ENCODE results near the gene LGALS13. TPM values are rescaled to one million over a fixed set of nuclear protein-coding genes. Genes with fewer than 3 reads are reported as not detected.
"Not testable (repeated sequence)": the region's sequence is repeated elsewhere in the genome, so short reads cannot be mapped to it uniquely, and the experiment has no call there.

Gene LGALS13
- total RNA-seq, 1 donor from 2014 or later = not detected

DNA sequence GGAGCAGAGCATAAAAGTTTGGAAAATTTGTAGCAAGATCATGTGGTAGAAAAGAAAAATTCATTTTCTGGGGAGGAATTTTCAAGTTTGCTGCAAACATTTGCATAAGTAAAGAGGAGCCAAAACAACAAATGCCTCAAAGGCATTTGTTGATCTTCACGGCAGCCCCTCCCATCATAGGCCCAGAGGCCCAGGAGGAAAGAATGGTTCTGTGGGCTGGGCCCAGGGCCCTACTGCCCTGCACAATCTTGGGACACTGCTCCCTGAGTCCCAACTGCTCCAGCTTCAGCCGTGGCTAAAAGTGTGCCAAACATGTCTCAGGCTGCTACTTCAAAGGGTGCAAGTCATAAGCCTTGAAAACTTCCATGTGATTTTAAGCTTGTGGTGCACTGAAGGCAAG lies 11.3 kb downstream of the LGALS13 start:
- DNase-seq (ENCODE audit: extremely low read depth, low read depth, low spot score) = no peak

DNA sequence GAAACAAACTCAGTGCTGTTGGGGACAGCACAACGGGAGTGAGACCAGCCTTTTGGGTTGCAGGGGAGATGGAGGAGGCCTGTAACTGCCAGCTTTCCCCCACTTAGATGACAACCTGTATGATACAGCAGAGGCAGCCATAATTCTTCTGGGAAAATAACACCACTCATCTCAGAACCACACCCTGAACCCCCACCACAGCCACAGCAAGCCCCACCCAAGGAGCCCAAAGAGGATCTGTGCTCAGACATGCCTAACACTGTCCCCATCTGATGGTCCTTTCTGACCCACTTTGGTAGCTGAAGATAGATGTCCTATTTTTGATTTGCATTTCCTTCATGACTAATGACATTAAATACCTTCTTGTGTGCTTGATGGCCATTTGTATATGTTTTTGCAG lies 15.4 kb downstream of the LGALS13 start:
- no peak for DNase-seq (ENCODE audit: extremely low read depth, low read depth, low spot score)

DNA sequence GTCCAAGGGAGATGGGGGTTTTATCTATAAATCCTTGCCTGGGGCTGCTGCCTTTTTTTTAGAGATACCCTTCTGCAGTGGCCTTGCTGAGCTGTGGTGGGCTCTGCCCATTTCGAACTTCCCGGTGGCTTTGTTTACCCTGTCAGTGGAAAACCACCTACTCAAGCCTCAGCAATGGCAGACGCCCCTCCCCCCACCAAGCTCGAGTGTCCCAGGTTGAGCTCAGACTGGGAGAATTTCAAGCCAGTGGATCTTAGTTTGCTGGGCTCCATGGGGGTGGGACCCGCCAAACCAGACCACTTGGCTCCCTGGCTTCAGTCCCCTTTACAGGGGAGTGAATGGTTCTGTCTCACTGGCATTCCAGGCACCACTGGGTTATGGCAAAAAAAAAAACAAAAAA lies 21.6 kb downstream of the LGALS13 start:
- DNase-seq (ENCODE audit: extremely low read depth, low read depth, low spot score) = no peak

DNA sequence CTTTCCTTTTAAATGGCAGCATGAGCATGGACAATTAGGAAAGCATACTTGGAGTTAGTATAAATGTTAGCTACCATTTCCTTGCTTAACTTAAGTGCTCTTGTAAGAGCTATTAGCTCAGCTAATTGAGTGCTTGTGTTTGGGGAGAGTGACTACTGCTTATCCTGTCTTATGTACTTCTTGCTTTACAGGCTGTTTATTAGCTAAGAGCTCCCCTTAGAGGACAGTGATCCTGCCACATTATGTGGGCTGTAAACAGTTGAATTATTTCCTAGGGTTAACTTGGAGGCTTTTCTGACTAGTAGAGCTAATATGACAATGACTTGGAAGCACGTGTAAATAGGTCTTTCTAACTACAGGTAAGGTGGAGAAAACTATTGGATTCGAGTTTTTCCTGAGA lies 25.3 kb downstream of the LGALS13 start:
- not testable (repeated sequence) for DNase-seq (ENCODE audit: extremely low read depth, low read depth, low spot score)

DNA sequence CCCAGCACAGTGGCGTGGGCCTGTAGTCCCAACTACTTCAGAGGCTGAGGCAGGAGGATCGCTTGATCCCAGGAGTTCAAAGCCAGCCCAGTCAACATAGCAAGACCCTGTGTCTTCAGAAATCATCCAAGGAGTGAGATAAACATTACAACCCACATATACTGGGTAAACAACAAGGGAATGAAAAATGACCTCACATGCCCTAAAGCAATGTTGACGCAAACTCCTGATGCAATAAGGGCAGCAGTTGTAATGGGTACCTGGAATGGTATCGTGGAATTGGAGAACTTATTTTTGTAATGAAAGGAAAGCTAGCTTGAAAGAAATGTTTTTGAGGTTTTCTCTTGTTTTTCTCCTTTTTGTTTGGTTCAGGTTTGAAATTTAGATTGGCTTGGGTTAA lies 28.9 kb downstream of the LGALS13 start:
- DNase-seq (ENCODE audit: extremely low read depth, low read depth, low spot score) = no peak

DNA sequence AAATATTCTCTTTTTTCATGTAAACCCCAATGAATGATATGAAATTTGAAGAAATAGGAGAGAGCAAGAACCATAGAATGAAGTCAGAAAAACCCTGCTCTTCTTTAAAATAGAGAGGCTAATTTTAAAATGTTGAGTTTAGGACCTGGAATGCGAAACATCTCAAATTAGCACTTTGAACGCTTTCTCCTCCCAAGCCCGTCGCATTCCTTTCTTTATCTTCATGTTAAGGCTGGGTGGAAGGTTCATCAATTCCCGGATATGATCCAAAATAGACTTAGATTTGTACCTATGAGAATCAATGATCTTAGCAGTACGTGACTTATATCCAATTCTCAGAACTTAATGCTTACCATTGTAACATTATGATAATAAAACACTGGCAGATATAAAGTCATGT lies 29.3 kb downstream of the LGALS13 start:
- no peak for DNase-seq (ENCODE audit: extremely low read depth, low read depth, low spot score)

- DNase-seq (ENCODE audit: extremely low read depth, low read depth, low spot score) = no peak
Observed at GRCh38 chr19:39637891-39638290, 35.6 kb downstream of the LGALS13 start.

DNA sequence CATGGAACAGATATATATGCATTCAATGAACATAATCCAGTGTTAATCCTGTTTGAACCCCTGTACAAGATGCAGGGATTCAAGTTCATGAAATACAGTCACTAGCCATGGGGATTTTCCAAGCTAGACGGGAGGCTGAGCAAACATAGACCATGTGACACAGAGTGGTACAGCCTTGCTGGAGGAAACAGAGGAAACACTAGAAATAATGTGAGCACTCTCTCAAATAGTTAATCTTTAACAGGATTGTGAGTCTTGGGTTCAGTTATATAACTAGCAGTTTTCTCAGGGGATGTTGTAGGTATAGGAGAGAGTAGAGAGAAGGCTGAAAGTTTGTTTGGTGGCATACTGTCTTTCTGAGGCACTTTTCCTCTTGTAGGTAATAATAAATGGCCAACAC lies 39.4 kb downstream of the LGALS13 start:
- no peak for DNase-seq (ENCODE audit: extremely low read depth, low read depth, low spot score)

DNA sequence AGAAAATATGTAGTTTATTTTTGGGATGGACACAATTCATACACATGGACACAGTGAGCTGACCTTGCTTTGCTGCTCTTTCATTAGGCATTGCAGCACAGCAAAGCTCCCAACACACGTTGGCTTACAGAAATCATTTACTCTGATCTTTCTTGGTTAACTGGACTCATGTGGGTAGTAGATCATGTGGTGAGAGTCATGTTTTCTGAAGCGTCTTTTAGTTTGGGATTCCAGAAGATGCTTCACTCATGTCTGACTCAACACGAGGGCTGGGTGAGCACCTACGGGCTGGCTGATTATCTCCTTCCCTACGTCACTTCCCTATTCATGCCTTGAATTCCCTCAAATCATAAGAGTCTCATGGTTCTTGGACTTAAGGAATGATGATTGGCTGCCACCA lies 41.3 kb downstream of the LGALS13 start:
- DNase-seq (ENCODE audit: extremely low read depth, low read depth, low spot score) = no peak

- DNase-seq (ENCODE audit: extremely low read depth, low read depth, low spot score) = peak; percentile 4
Observed at GRCh38 chr19:39645800-39646411, 43.6 kb downstream of the LGALS13 start.

DNA sequence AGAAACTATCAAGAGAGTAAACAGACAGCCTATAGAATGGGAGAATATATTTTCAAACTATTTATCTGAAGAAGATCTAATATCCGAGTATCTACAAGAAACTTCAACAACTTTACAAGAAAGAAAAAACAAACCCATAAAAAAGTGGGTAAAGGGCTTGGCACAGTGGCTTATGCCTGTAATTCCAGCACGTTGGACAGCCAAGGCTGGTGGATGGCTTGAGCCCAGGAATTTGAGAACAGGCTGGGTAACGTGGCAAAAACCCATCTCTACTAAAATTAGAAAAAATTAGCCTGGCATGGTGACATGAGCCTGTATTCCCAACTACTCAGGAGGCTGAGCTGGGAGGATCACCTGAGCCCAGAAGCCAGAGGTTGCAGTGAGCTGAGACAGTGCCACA lies 45.6 kb downstream of the LGALS13 start:
- DNase-seq (ENCODE audit: extremely low read depth, low read depth, low spot score) = no peak

- DNase-seq (ENCODE audit: extremely low read depth, low read depth, low spot score) = no peak
Observed at GRCh38 chr19:39655613-39656012, 53.3 kb downstream of the LGALS13 start, which contains the start of gene LGALS16. Gene LGALS16, plus strand, starts transcription at chr19:39655913. Its CDS starts 49 bp downstream, at chr19:39655962.

Other genes starting within 250 kb of the LGALS13 start
- gene PAF1, start 211.4 kb upstream of the LGALS13 start, total RNA-seq = 27.4 and 32.1 TPM in 2 replicates
- 25.1 and 29.5 TPM in 2 replicates for gene MED29, start 211.1 kb upstream of the LGALS13 start, total RNA-seq
- 6.5 and 21.6 TPM in 2 replicates for gene ZFP36, start 195.7 kb upstream of the LGALS13 start, total RNA-seq
- 26.4 and 60.0 TPM in 2 replicates for gene PLEKHG2, start 189.9 kb upstream of the LGALS13 start, total RNA-seq
- 802 and 1,288 TPM in 2 replicates for gene RPS16, start 166.6 kb upstream of the LGALS13 start, total RNA-seq
- 100 and 104 TPM in 2 replicates for gene SUPT5H, start 156.9 kb upstream of the LGALS13 start, total RNA-seq
- gene TIMM50, start 121.7 kb upstream of the LGALS13 start, total RNA-seq = 64.0 and 64.8 TPM in 2 replicates
- gene DLL3, start 103.6 kb upstream of the LGALS13 start, total RNA-seq = 0.87 and 2.0 TPM in 2 replicates
- not detected in 2 replicates for gene SELENOV, start 87.4 kb upstream of the LGALS13 start, total RNA-seq
- 1.5 and 4.1 TPM in 2 replicates for gene EID2B, start 69.7 kb upstream of the LGALS13 start, total RNA-seq
- gene EID2, start 62.4 kb upstream of the LGALS13 start, total RNA-seq = 11.4 and 19.0 TPM in 2 replicates
- gene LGALS16, start 53.4 kb downstream of the LGALS13 start, total RNA-seq = not detected in 2 replicates
- gene LGALS14, start 102.0 kb downstream of the LGALS13 start, total RNA-seq = not detected in 2 replicates
- not detected in 2 replicates for gene CLC, start 135.5 kb downstream of the LGALS13 start, total RNA-seq
- gene LEUTX, start 176.3 kb downstream of the LGALS13 start, total RNA-seq = not detected in 2 replicates
- gene DYRK1B, start 231.6 kb downstream of the LGALS13 start, total RNA-seq = 34.7 and 40.4 TPM in 2 replicates
- gene FBL, start 243.9 kb downstream of the LGALS13 start, total RNA-seq = 108 and 123 TPM in 2 replicates